ENCODE measurements around the gene LCN2. TPM values are rescaled to one million over a fixed set of nuclear protein-coding genes. Genes with fewer than 3 reads are reported as not detected.

LCN2 gene
- total RNA-seq, 1 experiment from 2014 or later = 1.0 TPM

DNA sequence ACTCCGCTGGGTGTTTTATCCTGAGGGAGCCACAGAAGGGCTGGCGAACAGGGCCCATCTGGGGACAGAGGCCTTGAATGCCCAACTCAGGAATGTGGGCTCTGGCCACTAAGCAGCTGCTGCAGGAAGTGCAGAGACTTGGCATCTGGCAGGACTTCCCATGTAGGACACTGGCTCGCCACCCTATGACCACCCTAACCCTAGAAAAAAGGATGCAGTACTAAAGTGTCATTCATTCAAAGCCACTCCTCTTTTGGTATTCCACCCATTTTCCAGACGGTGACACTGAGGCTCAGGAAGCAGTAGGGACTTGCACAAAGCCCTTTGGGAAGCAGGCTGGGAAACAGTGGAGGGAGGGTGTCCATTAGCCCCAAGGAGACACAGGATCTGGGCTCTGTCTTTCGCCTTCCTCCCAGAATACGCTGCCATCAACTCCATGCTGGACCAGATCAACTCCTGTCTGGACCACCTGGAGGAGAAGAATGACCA, 13.8 kb downstream of the LCN2 start:
- no TSS peak for BruUV-seq (replicated peaks)
- ATAC-seq = no peak
- Histone ChIP-seq H3K27ac (ENCODE audit: low read length) (no peak overlapping the region), H3K36me3 (ENCODE audit: control insufficient read depth, insufficient read depth, low read length) (no peaks in the 10 kb centered on the region; the same call in 1 of the 2 replicates), H3K9me3 (ENCODE audit: control insufficient read depth, insufficient read depth, low read depth, low read length) (no peaks in the 10 kb centered on the region), H3K4me1 (ENCODE audit: control insufficient read depth, insufficient read depth, low read length) (0 out of 2 replicates have a peak, but pooled peaks cover 7% of the 10 kb centered on the region), H3K27me3 (ENCODE audit: control insufficient read depth, insufficient read depth, low read length) (no peaks in the 10 kb centered on the region), H3K4me3 (ENCODE audit: low read depth in 2 of 2, low read length in 2 of 2) (no peak overlapping the region)
- DNase-seq (ENCODE audit: low read depth, low spot score) = no peak
- CTCF ChIA-PET = no interaction called here
- POLR2A ChIA-PET = no interaction called here
- TF ChIP-seq, protein P1, sequence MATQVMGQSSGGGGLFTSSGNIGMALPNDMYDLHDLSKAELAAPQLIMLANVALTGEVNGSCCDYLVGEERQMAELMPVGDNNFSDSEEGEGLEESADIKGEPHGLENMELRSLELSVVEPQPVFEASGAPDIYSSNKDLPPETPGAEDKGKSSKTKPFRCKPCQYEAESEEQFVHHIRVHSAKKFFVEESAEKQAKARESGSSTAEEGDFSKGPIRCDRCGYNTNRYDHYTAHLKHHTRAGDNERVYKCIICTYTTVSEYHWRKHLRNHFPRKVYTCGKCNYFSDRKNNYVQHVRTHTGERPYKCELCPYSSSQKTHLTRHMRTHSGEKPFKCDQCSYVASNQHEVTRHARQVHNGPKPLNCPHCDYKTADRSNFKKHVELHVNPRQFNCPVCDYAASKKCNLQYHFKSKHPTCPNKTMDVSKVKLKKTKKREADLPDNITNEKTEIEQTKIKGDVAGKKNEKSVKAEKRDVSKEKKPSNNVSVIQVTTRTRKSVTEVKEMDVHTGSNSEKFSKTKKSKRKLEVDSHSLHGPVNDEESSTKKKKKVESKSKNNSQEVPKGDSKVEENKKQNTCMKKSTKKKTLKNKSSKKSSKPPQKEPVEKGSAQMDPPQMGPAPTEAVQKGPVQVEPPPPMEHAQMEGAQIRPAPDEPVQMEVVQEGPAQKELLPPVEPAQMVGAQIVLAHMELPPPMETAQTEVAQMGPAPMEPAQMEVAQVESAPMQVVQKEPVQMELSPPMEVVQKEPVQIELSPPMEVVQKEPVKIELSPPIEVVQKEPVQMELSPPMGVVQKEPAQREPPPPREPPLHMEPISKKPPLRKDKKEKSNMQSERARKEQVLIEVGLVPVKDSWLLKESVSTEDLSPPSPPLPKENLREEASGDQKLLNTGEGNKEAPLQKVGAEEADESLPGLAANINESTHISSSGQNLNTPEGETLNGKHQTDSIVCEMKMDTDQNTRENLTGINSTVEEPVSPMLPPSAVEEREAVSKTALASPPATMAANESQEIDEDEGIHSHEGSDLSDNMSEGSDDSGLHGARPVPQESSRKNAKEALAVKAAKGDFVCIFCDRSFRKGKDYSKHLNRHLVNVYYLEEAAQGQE (IDR thresholded peaks at IDR 0.05; ENCODE audit: insufficient read depth in 1 of 2, low read depth in 2 of 2, low read length in 1 of 2) = no peak
- TF ChIP-seq POLR2AphosphoS5 (IDR thresholded peaks at IDR 0.05; ENCODE audit: low read depth, low read length) (no peak), TCF7L2 (IDR thresholded peaks at IDR 0.05; ENCODE audit: low read depth, low read length) (no peak), SIN3A (IDR thresholded peaks at IDR 0.05; ENCODE audit: borderline replicate concordance, insufficient read depth, low read depth, low read length) (no peak)
- TF ChIP-seq, protein P2, sequence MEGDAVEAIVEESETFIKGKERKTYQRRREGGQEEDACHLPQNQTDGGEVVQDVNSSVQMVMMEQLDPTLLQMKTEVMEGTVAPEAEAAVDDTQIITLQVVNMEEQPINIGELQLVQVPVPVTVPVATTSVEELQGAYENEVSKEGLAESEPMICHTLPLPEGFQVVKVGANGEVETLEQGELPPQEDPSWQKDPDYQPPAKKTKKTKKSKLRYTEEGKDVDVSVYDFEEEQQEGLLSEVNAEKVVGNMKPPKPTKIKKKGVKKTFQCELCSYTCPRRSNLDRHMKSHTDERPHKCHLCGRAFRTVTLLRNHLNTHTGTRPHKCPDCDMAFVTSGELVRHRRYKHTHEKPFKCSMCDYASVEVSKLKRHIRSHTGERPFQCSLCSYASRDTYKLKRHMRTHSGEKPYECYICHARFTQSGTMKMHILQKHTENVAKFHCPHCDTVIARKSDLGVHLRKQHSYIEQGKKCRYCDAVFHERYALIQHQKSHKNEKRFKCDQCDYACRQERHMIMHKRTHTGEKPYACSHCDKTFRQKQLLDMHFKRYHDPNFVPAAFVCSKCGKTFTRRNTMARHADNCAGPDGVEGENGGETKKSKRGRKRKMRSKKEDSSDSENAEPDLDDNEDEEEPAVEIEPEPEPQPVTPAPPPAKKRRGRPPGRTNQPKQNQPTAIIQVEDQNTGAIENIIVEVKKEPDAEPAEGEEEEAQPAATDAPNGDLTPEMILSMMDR (IDR thresholded peaks at IDR 0.05) = no peak
- in situ Hi-C loops (cut with HindIII; ENCODE audit: low pct_unique_long_range_greater_than_20kb, low sequenced_read_pairs) = no loop called here
- intact Hi-C loops (cut with micrococcal nuclease; ENCODE audit: unreplicated experiment) = no loop called here

DNA sequence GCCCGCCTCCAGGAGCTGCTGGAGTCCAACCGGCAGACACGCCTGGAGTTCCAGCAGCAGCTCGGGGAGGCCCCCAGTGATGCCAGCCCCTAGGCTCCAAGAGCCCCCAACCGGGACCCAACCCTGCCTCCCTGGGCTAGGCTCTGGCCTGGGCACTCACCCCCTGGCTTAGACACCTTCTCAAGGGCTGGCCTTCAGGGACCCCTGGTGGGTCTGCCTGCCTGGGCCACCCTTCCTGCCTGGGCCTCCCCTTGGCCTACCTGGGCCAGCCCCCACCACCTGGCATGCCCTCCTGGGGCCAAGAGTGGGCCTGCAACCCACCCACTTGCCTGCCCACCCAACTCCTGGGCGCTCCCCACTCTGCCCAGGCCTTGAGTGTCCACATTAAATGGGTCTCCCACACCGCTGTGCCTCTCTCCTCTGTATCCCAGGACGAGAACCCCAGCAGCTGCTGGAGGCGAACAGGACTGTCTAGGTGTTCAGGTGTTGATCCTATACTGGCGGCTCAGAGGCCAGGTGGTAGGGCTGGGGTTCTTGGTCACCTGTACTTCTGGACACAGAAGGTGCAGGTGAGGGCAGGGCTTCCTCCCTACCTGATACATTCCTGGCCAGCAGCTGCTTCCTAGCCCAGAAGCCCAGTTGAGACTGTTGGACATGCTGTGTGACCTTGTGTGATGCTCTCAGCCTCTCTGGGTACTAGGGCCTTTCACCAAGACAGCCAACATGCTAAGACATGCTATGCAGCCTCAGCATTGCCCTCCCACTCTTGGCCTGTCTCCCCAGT, 14.5 kb downstream of the LCN2 start:
- POLR2A ChIA-PET = no interaction called here
- TF ChIP-seq, protein P2 (IDR thresholded peaks at IDR 0.05) = no peak
- no peak for TF ChIP-seq SIN3A (IDR thresholded peaks at IDR 0.05; ENCODE audit: borderline replicate concordance, insufficient read depth, low read depth, low read length)
- TF ChIP-seq, protein P1 (IDR thresholded peaks at IDR 0.05; ENCODE audit: insufficient read depth in 1 of 2, low read depth in 2 of 2, low read length in 1 of 2) = no peak
- Histone ChIP-seq H3K27me3 (ENCODE audit: control insufficient read depth, insufficient read depth, low read length) (no peaks in the 10 kb centered on the region), H3K27ac (ENCODE audit: low read length) (no peak overlapping the region), H3K9me3 (ENCODE audit: control insufficient read depth, insufficient read depth, low read depth, low read length) (no peaks in the 10 kb centered on the region), H3K4me3 (ENCODE audit: low read depth in 2 of 2, low read length in 2 of 2) (no peak overlapping the region), H3K36me3 (ENCODE audit: control insufficient read depth, insufficient read depth, low read length) (no peaks in the 10 kb centered on the region; the same call in 1 of the 2 replicates), H3K4me1 (ENCODE audit: control insufficient read depth, insufficient read depth, low read length) (0 out of 2 replicates have a peak, but pooled peaks cover 7% of the 10 kb centered on the region)
- DNase-seq (ENCODE audit: low read depth, low spot score) (no peak), ATAC-seq (no peak)
- CTCF ChIA-PET = interaction anchor here (0.6 kb wide), 1 partner anchor 9 kb away, joined by 11 read pairs; no protein-coding TSS in a partner anchor
- in situ Hi-C loops (cut with HindIII; ENCODE audit: low pct_unique_long_range_greater_than_20kb, low sequenced_read_pairs) (no loop called here), intact Hi-C loops (cut with micrococcal nuclease; ENCODE audit: unreplicated experiment) (no loop called here)
- BruUV-seq (replicated peaks) = no TSS peak

Data from Panc1 (cell line).